ENCODE measurements around the gene CHMP2B.

Gene CHMP2B

GRCh38 chr3:87196879-87197278 lies 30.2 kb upstream of the CHMP2B start:
- ChIA-PET CTCF (no interaction called here), POLR2A (no interaction called here)
- Histone ChIP-seq H3K27ac (ENCODE audit: insufficient read depth in 1 of 2, low read depth in 1 of 2, low read length in 2 of 2, poor library complexity in 1 of 2, severe bottlenecking in 2 of 2) (no peak overlapping the region), H3K27me3 (replicated peaks in 2 of 5; ENCODE audit: control insufficient read depth in 4 of 5, insufficient read depth in 5 of 5, low read length in 4 of 5) (no peaks in the 10 kb centered on the region), H3K4me1 (ENCODE audit: control extremely low read depth in 1 of 4, control insufficient read depth in 4 of 4, insufficient read depth in 4 of 4, low read length in 3 of 4) (no peaks in the 10 kb centered on the region), H3K4me3 (ENCODE audit: control insufficient read depth in 1 of 7, extremely low read depth in 1 of 7, insufficient read depth in 4 of 7, low read depth in 2 of 7, low read length in 6 of 7) (no peak overlapping the region), H3K9me3 (ENCODE audit: control extremely low read depth in 1 of 5, control insufficient read depth in 4 of 5, insufficient read depth in 2 of 5, low read depth in 1 of 5, low read length in 4 of 5) (peaks cover 0 to 8% (median 3%) of the 10 kb centered on the region in 5 experiments), H3K36me3 (ENCODE audit: control insufficient read depth in 4 of 4, insufficient read depth in 4 of 4, low read length in 3 of 4) (no peaks in the 10 kb centered on the region)
- DNase-seq: no peak
- WGBS (ENCODE audit: insufficient coverage): 100% methylated on average over 1 of the region's 1 CpG

GRCh38 chr3:87197531-87197930 lies 29.6 kb upstream of the CHMP2B start:
- no peaks in the 10 kb centered on the region for H3K27me3 ChIP-seq (replicated peaks in 2 of 5; ENCODE audit: control insufficient read depth in 4 of 5, insufficient read depth in 5 of 5, low read length in 4 of 5)
- WGBS (ENCODE audit: insufficient coverage): 96% methylated on average over 3 of the region's 4 CpGs

GRCh38 chr3:87198774-87199173 lies 28.3 kb upstream of the CHMP2B start:
- H3K4me3 ChIP-seq (ENCODE audit: control insufficient read depth in 1 of 7, extremely low read depth in 1 of 7, insufficient read depth in 4 of 7, low read depth in 2 of 7, low read length in 6 of 7): no peak overlapping the region
- H3K9me3 ChIP-seq (ENCODE audit: control extremely low read depth in 1 of 5, control insufficient read depth in 4 of 5, insufficient read depth in 2 of 5, low read depth in 1 of 5, low read length in 4 of 5): peaks cover 0 to 8% (median 3%) of the 10 kb centered on the region in 5 experiments
- DNase-seq: no peak
- H3K4me1 ChIP-seq (ENCODE audit: control extremely low read depth in 1 of 4, control insufficient read depth in 4 of 4, insufficient read depth in 4 of 4, low read length in 3 of 4): no peaks in the 10 kb centered on the region
- CTCF ChIA-PET: no interaction called here
- POLR2A ChIA-PET: no interaction called here
- peaks cover 0 to 2% (median 0%) of the 10 kb centered on the region in 5 experiments for H3K27me3 ChIP-seq (replicated peaks in 2 of 5; ENCODE audit: control insufficient read depth in 4 of 5, insufficient read depth in 5 of 5, low read length in 4 of 5)
- H3K27ac ChIP-seq (ENCODE audit: insufficient read depth in 1 of 2, low read depth in 1 of 2, low read length in 2 of 2, poor library complexity in 1 of 2, severe bottlenecking in 2 of 2): no peak overlapping the region
- H3K36me3 ChIP-seq (ENCODE audit: control insufficient read depth in 4 of 4, insufficient read depth in 4 of 4, low read length in 3 of 4): no peaks in the 10 kb centered on the region

More at GRCh38 chr3:87197531-87197930, 29.6 kb upstream of the CHMP2B start:
- H3K36me3 ChIP-seq (ENCODE audit: control insufficient read depth in 4 of 4, insufficient read depth in 4 of 4, low read length in 3 of 4): no peaks in the 10 kb centered on the region
- H3K4me1 ChIP-seq (ENCODE audit: control extremely low read depth in 1 of 4, control insufficient read depth in 4 of 4, insufficient read depth in 4 of 4, low read length in 3 of 4): no peaks in the 10 kb centered on the region
- ChIA-PET CTCF (no interaction called here), POLR2A (no interaction called here)
- DNase-seq: no peak
- no peak overlapping the region for H3K4me3 ChIP-seq (ENCODE audit: control insufficient read depth in 1 of 7, extremely low read depth in 1 of 7, insufficient read depth in 4 of 7, low read depth in 2 of 7, low read length in 6 of 7)
- peaks cover 0 to 8% (median 3%) of the 10 kb centered on the region in 5 experiments for H3K9me3 ChIP-seq (ENCODE audit: control extremely low read depth in 1 of 5, control insufficient read depth in 4 of 5, insufficient read depth in 2 of 5, low read depth in 1 of 5, low read length in 4 of 5)
- no peak overlapping the region for H3K27ac ChIP-seq (ENCODE audit: insufficient read depth in 1 of 2, low read depth in 1 of 2, low read length in 2 of 2, poor library complexity in 1 of 2, severe bottlenecking in 2 of 2)

- CTCF ChIA-PET: interaction anchor here (1.4 kb wide), 1 partner anchor 11 kb away, joined by 3 read pairs; no protein-coding TSS in a partner anchor
- POLR2A ChIA-PET: no interaction called here
- no peak for DNase-seq
Measured at GRCh38 chr3:87199628-87200027, 27.5 kb upstream of the CHMP2B start.

GRCh38 chr3:87200060-87200647 lies 27.0 kb upstream of the CHMP2B start:
- Histone ChIP-seq H3K4me1 (ENCODE audit: control extremely low read depth in 1 of 4, control insufficient read depth in 4 of 4, insufficient read depth in 4 of 4, low read length in 3 of 4) (no peaks in the 10 kb centered on the region), H3K27ac (ENCODE audit: insufficient read depth in 1 of 2, low read depth in 1 of 2, low read length in 2 of 2, poor library complexity in 1 of 2, severe bottlenecking in 2 of 2) (no peak overlapping the region), H3K4me3 (ENCODE audit: control insufficient read depth in 1 of 7, extremely low read depth in 1 of 7, insufficient read depth in 4 of 7, low read depth in 2 of 7, low read length in 6 of 7) (no peak overlapping the region), H3K27me3 (replicated peaks in 2 of 5; ENCODE audit: control insufficient read depth in 4 of 5, insufficient read depth in 5 of 5, low read length in 4 of 5) (peaks cover 0 to 2% (median 0%) of the 10 kb centered on the region in 5 experiments), H3K9me3 (ENCODE audit: control extremely low read depth in 1 of 5, control insufficient read depth in 4 of 5, insufficient read depth in 2 of 5, low read depth in 1 of 5, low read length in 4 of 5) (peaks cover 0 to 5% (median 1%) of the 10 kb centered on the region in 5 experiments), H3K36me3 (ENCODE audit: control insufficient read depth in 4 of 4, insufficient read depth in 4 of 4, low read length in 3 of 4) (no peaks in the 10 kb centered on the region)
- 71% methylated on average over 1 of the region's 3 CpGs for WGBS (ENCODE audit: insufficient coverage)
- no peak for DNase-seq
- ChIA-PET POLR2A (no interaction called here), CTCF (interaction anchor here (1.4 kb wide), 1 partner anchor 11 kb away, joined by 3 read pairs; no protein-coding TSS in a partner anchor)

More at GRCh38 chr3:87199628-87200027, 27.5 kb upstream of the CHMP2B start:
- no peaks in the 10 kb centered on the region for H3K36me3 ChIP-seq (ENCODE audit: control insufficient read depth in 4 of 4, insufficient read depth in 4 of 4, low read length in 3 of 4)
- no peaks in the 10 kb centered on the region for H3K4me1 ChIP-seq (ENCODE audit: control extremely low read depth in 1 of 4, control insufficient read depth in 4 of 4, insufficient read depth in 4 of 4, low read length in 3 of 4)
- 100% methylated on average over 1 of the region's 2 CpGs for WGBS (ENCODE audit: insufficient coverage)
- no peak overlapping the region for H3K27ac ChIP-seq (ENCODE audit: insufficient read depth in 1 of 2, low read depth in 1 of 2, low read length in 2 of 2, poor library complexity in 1 of 2, severe bottlenecking in 2 of 2)
- peaks cover 0 to 8% (median 3%) of the 10 kb centered on the region in 5 experiments for H3K9me3 ChIP-seq (ENCODE audit: control extremely low read depth in 1 of 5, control insufficient read depth in 4 of 5, insufficient read depth in 2 of 5, low read depth in 1 of 5, low read length in 4 of 5)
- H3K27me3 ChIP-seq (replicated peaks in 2 of 5; ENCODE audit: control insufficient read depth in 4 of 5, insufficient read depth in 5 of 5, low read length in 4 of 5): peaks cover 0 to 2% (median 0%) of the 10 kb centered on the region in 5 experiments
- no peak overlapping the region for H3K4me3 ChIP-seq (ENCODE audit: control insufficient read depth in 1 of 7, extremely low read depth in 1 of 7, insufficient read depth in 4 of 7, low read depth in 2 of 7, low read length in 6 of 7)

- Histone ChIP-seq H3K4me3 (ENCODE audit: control insufficient read depth in 1 of 7, extremely low read depth in 1 of 7, insufficient read depth in 4 of 7, low read depth in 2 of 7, low read length in 6 of 7) (no peak overlapping the region), H3K36me3 (ENCODE audit: control insufficient read depth in 4 of 4, insufficient read depth in 4 of 4, low read length in 3 of 4) (no peaks in the 10 kb centered on the region), H3K27ac (ENCODE audit: insufficient read depth in 1 of 2, low read depth in 1 of 2, low read length in 2 of 2, poor library complexity in 1 of 2, severe bottlenecking in 2 of 2) (no peak overlapping the region), H3K9me3 (ENCODE audit: control extremely low read depth in 1 of 5, control insufficient read depth in 4 of 5, insufficient read depth in 2 of 5, low read depth in 1 of 5, low read length in 4 of 5) (peaks cover 0 to 1% (median 0%) of the 10 kb centered on the region in 5 experiments), H3K4me1 (ENCODE audit: control extremely low read depth in 1 of 4, control insufficient read depth in 4 of 4, insufficient read depth in 4 of 4, low read length in 3 of 4) (no peaks in the 10 kb centered on the region), H3K27me3 (replicated peaks in 2 of 5; ENCODE audit: control insufficient read depth in 4 of 5, insufficient read depth in 5 of 5, low read length in 4 of 5) (peaks cover 0 to 2% (median 0%) of the 10 kb centered on the region in 5 experiments)
- DNase-seq: no peak
- ChIA-PET CTCF (no interaction called here), POLR2A (no interaction called here)
- no CpG with 5 or more reads among the region's 1 CpG for WGBS (ENCODE audit: insufficient coverage)
Measured at GRCh38 chr3:87201727-87202126, 25.4 kb upstream of the CHMP2B start.

GRCh38 chr3:87203809-87204208 lies 23.3 kb upstream of the CHMP2B start:
- DNase-seq: no peak
- Histone ChIP-seq H3K4me1 (ENCODE audit: control extremely low read depth in 1 of 4, control insufficient read depth in 4 of 4, insufficient read depth in 4 of 4, low read length in 3 of 4) (no peaks in the 10 kb centered on the region), H3K36me3 (ENCODE audit: control insufficient read depth in 4 of 4, insufficient read depth in 4 of 4, low read length in 3 of 4) (no peaks in the 10 kb centered on the region), H3K9me3 (ENCODE audit: control extremely low read depth in 1 of 5, control insufficient read depth in 4 of 5, insufficient read depth in 2 of 5, low read depth in 1 of 5, low read length in 4 of 5) (peaks cover 0 to 1% (median 0%) of the 10 kb centered on the region in 5 experiments), H3K27me3 (replicated peaks in 2 of 5; ENCODE audit: control insufficient read depth in 4 of 5, insufficient read depth in 5 of 5, low read length in 4 of 5) (peaks cover 0 to 2% (median 0%) of the 10 kb centered on the region in 5 experiments), H3K4me3 (ENCODE audit: control insufficient read depth in 1 of 7, extremely low read depth in 1 of 7, insufficient read depth in 4 of 7, low read depth in 2 of 7, low read length in 6 of 7) (no peak overlapping the region), H3K27ac (ENCODE audit: insufficient read depth in 1 of 2, low read depth in 1 of 2, low read length in 2 of 2, poor library complexity in 1 of 2, severe bottlenecking in 2 of 2) (no peak overlapping the region)
- CTCF ChIA-PET: interaction anchor here (1.2 kb wide), 1 partner anchor 22 kb away, joined by 3 read pairs; no protein-coding TSS in a partner anchor
- no CpG with 5 or more reads among the region's 1 CpG for WGBS (ENCODE audit: insufficient coverage)
- POLR2A ChIA-PET: no interaction called here

Data from common myeloid progenitor, CD34-positive (primary cell).